ENCODE measurements around the gene CEACAM8. TPM values are rescaled to one million over a fixed set of nuclear protein-coding genes. Genes with fewer than 3 reads are reported as not detected.

CEACAM8 gene
- total RNA-seq, 1 experiment from 2014 or later: not detected

GRCh38 chr19:42627916-42628315 is 33.2 kb upstream of the CEACAM8 start:
- H3K79me2 ChIP-seq (ENCODE audit: insufficient read depth, low read length): no peaks in the 10 kb centered on the region
- no peak overlapping the region for H4K8ac ChIP-seq (replicated peaks; ENCODE audit: insufficient read length, low read depth, low read length)
- H2BK20ac ChIP-seq (ENCODE audit: low read depth, low read length, poor library complexity, severe bottlenecking): no peak overlapping the region
- Mint-ChIP-seq H3K36me3 (ENCODE audit: insufficient read depth in 1 of 3, low read depth in 3 of 3) (peaks cover 2 to 36% (median 13%) of the 10 kb centered on the region in 3 experiments; a peak in 5 of 7 replicates), H3K27me3 (ENCODE audit: low read depth) (peaks cover 3% of the 10 kb centered on the region), H3K4me1 (no peaks in the 10 kb centered on the region), H3K4me3 (no peak overlapping the region), H3K9me3 (peaks cover 92 to 97% of the 10 kb centered on the region in 2 experiments), H3K27ac (no peak overlapping the region)
- no peak overlapping the region for H3K27ac ChIP-seq (ENCODE audit: insufficient read length, low read depth, low read length)
- H2BK12ac ChIP-seq (ENCODE audit: insufficient read length, low read depth, low read length): no peak overlapping the region
- no peak overlapping the region for H2BK15ac ChIP-seq (ENCODE audit: low read depth, low read length)
- no peak overlapping the region for H2BK120ac ChIP-seq (ENCODE audit: low read depth, low read length, poor library complexity, severe bottlenecking)
- H3K27me3 ChIP-seq (ENCODE audit: insufficient read depth, low read length): no peaks in the 10 kb centered on the region
- no peaks in the 10 kb centered on the region for H3K79me1 ChIP-seq (ENCODE audit: insufficient read depth, low read depth, low read length, poor library complexity, severe bottlenecking)
- H3K9ac ChIP-seq (ENCODE audit: extremely low read depth, insufficient read length, low read length): no peak overlapping the region
- DNase-seq: no peak
- no peak overlapping the region for H3K18ac ChIP-seq (ENCODE audit: insufficient read length, low read depth, low read length)
- H2AK5ac ChIP-seq (ENCODE audit: insufficient read length, low read length): no peak overlapping the region
- no CpG with 5 or more reads among the region's 2 CpGs for WGBS (ENCODE audit: extremely low coverage, insufficient read length, low lambda C conversion rate)
- H3T11ph ChIP-seq (ENCODE audit: low read length): no peak overlapping the region
- H3K23me2 ChIP-seq (ENCODE audit: insufficient read length, low read depth, low read length, poor library complexity, severe bottlenecking): no peaks in the 10 kb centered on the region
- no peak overlapping the region for H4K5ac ChIP-seq (ENCODE audit: insufficient read length, low read depth, low read length)
- no peak overlapping the region for H3K14ac ChIP-seq (ENCODE audit: insufficient read depth, low read length)
- H2AFZ ChIP-seq (ENCODE audit: low read length): no peak overlapping the region
- no peak overlapping the region for H3K4ac ChIP-seq (ENCODE audit: low read depth, low read length)
- no peaks in the 10 kb centered on the region for H3K4me1 ChIP-seq (ENCODE audit: insufficient read depth, low read length)
- no peak overlapping the region for H3K56ac ChIP-seq (ENCODE audit: insufficient read length, low read depth, low read length)
- H4K91ac ChIP-seq (ENCODE audit: insufficient read length, low read depth, low read length): no peak overlapping the region
- no peak overlapping the region for H3K4me2 ChIP-seq (ENCODE audit: insufficient read depth, insufficient read length, low read length)
- no peak overlapping the region for H3K23ac ChIP-seq (ENCODE audit: insufficient read length, low read depth, low read length)
- H4K20me1 ChIP-seq (ENCODE audit: control insufficient read depth, insufficient read depth, insufficient read length): no peaks in the 10 kb centered on the region
- peaks cover 88% of the 10 kb centered on the region for H3K9me3 ChIP-seq (ENCODE audit: control insufficient read depth, low read depth, low read length)
- TF ChIP-seq CTCF (conservative IDR thresholded peaks at IDR 0.05): no peak
- H2BK5ac ChIP-seq (ENCODE audit: insufficient read length, low read length): no peak overlapping the region

Data from H9 (cell line).